ENCODE data around the gene SESTD1. TPM values are rescaled to one million over a fixed set of nuclear protein-coding genes. Genes with fewer than 3 reads are reported as not detected.

The SESTD1 gene
- total RNA-seq = 40.5 TPM
- long read RNA-seq, full-length matches to known transcripts = 9 of 11 reads
- long read RNA-seq, partial matches to known transcripts = 0 of 11 reads
- long read RNA-seq, other reads (novel, unspliced or antisense) = 2 of 11 reads

GRCh38 chr2:179264368-179265081 lies at the start of gene SESTD1:
SESTD1 (minus strand) TSS chr2:179264832; CDS start chr2:179191841, 72,991 bp downstream.
- intact Hi-C loops (cut with DNase I) = loop anchor here (5.0 kb wide), 1 partner anchor 42 kb away; no protein-coding TSS in a partner anchor
- ATAC-seq (peak; percentile 84), DNase-seq (ENCODE audit: missing footprints) (peak; percentile 91)

DNA sequence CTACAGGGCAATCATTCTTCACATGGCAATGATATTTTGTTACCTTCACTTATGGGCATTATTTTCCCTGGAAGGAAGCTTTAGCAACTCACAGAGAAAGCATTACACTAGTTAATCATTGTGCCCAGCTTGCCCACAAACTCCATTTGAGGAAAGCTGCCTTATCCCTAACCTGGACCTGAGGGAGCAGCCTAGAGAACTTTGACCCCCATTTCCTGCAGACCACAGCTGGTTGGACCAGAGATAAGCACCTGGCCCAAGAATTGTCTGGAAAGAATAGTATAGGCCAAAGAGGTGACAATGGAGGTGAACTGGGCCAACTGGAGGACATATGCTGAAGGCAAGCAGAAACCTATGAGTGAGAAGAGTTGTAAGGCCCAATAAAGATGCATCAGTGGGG lies 48.4 kb upstream of the SESTD1 start:
- DNase-seq (ENCODE audit: missing footprints) (no peak), ATAC-seq (no peak)
- intact Hi-C loops (cut with DNase I) = no loop called here

DNA sequence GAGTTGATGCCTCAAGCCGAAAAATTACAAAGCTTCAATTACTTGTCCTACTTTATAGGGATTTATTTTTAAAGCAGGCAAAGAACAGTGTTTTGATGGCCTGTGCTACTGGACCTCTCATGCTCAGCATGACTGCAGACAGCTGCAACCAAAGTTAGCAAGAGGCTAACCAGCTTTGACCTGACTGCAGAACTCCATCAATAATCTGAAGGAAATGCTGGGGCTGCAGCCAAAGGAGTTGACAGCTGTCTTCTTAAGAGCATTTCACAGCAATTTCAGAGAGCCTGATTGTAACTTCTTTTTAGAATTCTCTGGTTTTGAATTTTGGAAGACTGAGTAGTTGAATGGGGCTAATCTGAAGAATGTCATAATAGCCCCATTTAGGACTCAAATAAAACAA lies 46.5 kb upstream of the SESTD1 start:
- intact Hi-C loops (cut with DNase I) = no loop called here
- ATAC-seq (no peak), DNase-seq (ENCODE audit: missing footprints) (no peak)

- DNase-seq (ENCODE audit: missing footprints) (no peak), ATAC-seq (no peak)
- intact Hi-C loops (cut with DNase I) = no loop called here
These were observed 43.2 kb upstream of the SESTD1 start for GRCh38 chr2:179307616-179308371.

GRCh38 chr2:179305125-179305524 lies 40.5 kb upstream of the SESTD1 start:
- DNase-seq (ENCODE audit: missing footprints) = no peak
- ATAC-seq = no peak
- intact Hi-C loops (cut with DNase I) = no loop called here

- intact Hi-C loops (cut with DNase I) = no loop called here
- no peak for ATAC-seq
These were observed 39.8 kb upstream of the SESTD1 start for GRCh38 chr2:179304424-179304823.

DNA sequence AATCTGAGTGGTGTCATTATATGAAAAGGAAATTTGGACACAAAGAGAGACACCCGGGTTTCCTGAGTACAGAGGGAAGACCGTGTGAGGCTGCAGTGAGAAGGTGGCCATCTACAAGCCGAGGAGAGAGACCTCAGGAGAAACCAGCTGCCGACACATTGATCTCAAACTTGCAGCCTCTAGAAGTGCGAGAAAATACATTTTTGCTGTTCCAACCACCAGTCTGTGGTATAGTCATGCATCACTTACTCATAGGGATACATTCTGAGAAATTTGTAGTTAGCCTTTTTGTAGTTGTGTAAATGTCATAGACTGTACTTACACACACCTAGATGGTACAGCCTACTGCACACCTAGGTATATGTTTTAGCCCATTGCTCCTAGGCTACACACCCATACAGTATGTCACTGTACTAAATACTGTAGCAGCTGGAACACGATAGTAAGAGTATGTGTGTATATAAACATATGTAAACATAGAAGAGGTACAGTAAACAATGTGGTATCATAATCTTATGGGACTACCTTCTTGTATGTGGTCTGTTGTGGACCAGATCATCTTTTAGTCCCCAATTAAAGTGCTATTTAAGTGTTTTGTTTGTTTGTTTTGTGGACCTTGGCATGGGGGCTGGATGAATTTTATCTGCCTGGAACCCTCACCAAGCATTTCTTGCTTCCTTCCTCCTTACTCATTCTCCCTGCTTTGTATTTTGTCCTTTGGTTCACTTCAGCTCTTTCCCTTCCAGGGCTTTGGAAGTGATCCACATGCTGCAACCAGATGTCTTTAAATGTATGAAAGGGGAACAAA lies 38.3 kb upstream of the SESTD1 start:
- no peak for DNase-seq (ENCODE audit: missing footprints)
- intact Hi-C loops (cut with DNase I) = no loop called here
- ATAC-seq = no peak

More at GRCh38 chr2:179304424-179304823, 39.8 kb upstream of the SESTD1 start:
- DNase-seq (ENCODE audit: missing footprints) = no peak

GRCh38 chr2:179302149-179302548 lies 37.5 kb upstream of the SESTD1 start:
- intact Hi-C loops (cut with DNase I) = no loop called here
- ATAC-seq = no peak
- DNase-seq (ENCODE audit: missing footprints) = no peak

DNA sequence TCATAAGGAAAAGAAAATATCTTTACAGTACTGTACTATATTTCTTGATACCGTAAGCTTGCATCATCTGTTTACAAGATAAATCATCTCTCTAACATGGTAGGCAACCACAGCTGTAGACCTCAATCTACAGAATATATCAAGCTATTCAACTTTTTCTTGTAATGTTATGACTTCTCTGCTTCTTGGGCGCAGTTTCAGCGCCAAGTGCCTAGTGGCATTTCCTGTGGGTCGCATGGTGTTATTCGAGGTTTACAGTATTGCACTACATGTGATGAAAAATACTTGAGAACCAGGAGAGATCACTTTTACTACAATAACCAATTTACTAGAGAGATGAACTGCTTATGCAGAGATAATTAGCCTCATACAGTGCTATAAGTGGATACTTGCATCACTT lies 34.0 kb upstream of the SESTD1 start:
- no peak for DNase-seq (ENCODE audit: missing footprints)
- intact Hi-C loops (cut with DNase I) = no loop called here
- ATAC-seq = no peak

- ATAC-seq (no peak), DNase-seq (ENCODE audit: missing footprints) (no peak)
- intact Hi-C loops (cut with DNase I) = no loop called here
These were observed 33.3 kb upstream of the SESTD1 start for GRCh38 chr2:179297927-179298326.

DNA sequence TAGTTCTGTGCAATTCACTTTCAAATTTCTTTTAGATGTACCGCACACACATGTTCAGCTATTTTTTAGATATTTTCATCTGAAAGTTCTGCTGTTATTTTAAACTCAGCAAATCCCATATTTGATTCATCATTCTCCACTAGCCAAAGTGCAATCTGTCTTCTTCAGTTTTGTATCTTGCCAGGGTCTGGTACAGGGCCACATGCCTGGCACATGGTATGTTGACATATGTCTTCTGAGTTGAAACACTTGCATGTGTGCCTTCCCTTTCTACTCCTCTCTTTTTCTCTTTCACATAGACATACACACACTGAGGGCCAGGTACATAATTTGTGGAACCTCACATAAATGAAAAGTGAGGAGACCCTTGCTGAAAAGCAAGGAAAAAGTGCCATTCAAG lies 25.7 kb upstream of the SESTD1 start:
- ATAC-seq (no peak), DNase-seq (ENCODE audit: missing footprints) (no peak)
- intact Hi-C loops (cut with DNase I) = no loop called here

DNA sequence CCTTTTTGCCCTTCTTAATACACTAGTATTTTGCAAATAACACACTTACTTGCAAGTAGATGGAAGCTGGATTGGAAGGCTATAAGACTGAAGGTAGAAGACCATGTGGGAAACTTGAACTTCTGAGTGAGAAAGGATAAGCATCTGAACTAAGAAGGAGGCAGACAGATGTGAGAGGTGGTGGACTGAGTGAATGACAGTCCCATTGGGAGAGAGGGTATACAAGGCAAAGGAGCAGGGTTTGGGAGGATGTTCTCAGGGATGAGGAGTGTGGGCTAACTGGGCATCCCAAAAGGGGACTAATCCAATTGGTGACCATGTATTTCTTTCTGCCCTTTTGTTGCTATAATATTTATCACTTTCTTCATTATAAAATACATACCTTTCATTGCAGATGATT lies 20.4 kb upstream of the SESTD1 start:
- ATAC-seq = no peak
- intact Hi-C loops (cut with DNase I) = no loop called here
- DNase-seq (ENCODE audit: missing footprints) = no peak

DNA sequence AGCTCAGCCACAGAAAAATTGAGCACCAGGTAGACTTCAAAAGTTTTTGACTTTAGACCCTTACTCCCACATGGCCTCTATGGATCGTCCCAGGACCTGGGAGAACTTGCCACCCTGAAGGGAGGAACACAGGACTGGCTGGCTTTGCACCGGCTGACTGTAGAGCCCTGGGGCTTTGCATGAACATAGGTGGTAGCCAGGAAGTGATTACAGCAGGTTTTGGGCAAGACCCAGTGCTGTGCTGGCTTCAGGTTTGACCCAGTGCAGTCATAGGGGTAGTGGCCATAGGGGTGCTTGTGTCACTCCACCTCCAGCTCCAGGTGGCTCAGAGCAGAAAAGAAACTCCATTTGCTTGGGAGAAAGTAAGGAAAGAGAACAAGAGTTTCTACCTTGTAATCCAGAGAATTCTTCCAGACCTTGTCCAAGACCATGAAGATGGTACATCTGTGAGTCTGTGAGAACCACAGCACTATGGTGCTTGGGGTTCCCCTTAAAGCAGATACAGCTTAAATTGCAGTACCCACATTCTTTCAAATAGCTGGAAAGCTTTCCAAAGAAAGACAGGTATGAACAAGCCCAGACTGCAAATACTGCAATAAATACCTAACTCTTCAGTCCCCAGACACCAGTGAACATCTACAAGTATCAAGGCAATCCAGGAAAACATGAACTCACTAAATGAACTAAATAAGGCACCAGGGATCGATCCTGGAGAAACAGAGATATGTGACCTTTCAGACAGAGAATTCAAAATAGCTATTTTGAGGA lies 13.0 kb upstream of the SESTD1 start:
- no peak for ATAC-seq
- DNase-seq (ENCODE audit: missing footprints) = no peak
- intact Hi-C loops (cut with DNase I) = no loop called here

DNA sequence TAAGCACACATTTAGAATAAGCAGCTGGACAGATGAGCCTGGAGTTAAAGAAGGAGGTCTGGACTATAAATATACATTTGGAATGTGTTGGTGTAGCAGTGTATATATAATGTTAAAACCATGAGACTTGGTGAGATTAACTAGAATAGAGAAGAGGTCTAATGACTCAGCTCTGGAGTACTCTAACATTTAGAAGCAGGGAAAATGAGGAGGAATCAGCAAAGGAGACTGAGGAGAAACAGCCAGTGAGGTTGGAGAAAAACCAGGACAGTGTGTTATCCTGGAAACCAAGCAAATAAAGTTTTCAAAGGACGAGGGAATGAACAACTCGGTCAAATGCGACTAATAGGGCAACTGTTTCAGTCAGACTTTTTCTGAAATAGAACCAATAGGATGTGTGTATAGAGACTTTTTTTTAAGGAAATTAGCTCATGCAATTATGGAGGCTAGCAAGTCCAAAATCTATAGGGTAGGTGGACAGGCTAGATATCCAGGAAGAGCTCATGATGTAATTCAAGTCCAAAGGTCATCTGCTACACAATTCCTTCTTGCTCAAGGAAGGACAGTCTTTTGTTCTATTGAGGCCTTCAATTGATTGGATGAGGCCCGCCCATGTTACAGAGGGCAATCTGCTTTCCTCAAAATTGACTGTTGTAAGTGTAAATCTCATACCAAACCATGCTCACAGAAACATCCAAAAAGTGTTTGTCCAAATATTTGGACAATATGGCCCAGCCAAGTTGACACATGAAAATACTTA lies 10.8 kb upstream of the SESTD1 start:
- peak; percentile 11 for ATAC-seq
- no peak for DNase-seq (ENCODE audit: missing footprints)
- intact Hi-C loops (cut with DNase I) = no loop called here

DNA sequence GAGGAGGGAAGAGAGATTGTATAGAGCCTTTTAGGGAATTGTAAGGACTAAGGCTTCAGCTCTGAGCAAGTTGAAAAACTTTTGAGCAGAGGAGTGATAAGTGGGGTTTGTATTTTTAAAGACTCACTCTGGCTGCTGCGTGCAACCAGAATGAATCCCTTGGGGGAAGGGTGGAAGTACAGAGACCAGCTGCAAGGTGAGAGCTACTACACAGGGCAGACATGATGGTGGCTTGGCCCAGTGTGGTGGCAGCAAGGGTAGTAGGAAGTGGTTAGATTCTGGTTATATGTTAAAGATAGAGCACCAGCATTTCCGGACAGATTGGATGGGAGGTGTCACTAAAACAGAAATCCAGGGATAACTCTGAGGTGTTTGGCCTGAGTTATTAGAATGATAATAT lies 10.1 kb upstream of the SESTD1 start:
- intact Hi-C loops (cut with DNase I) = no loop called here
- ATAC-seq (no peak), DNase-seq (ENCODE audit: missing footprints) (no peak)

DNA sequence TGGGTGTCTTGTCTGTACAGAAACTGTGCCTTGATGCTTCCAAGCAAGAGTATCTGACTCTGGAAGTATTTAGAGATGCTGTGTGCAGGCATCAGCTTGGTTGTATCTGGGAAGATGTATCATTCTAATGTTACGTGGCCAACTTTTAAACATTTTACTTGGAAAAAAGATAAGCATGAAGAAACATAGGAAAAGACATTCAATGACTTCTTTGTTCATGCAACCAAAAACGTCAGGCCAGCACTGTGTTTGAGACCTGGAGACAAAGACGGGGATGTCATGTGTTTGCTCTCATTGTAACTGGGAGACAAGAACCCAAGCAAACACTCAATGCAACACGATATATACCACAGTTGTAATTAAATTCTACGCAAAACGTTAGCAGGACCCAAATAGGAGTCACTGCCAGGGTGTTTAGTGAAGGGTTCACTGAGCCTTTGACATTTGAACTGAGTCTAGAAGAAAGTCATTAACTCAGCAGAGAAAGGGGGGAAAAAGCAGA lies 8.9 kb upstream of the SESTD1 start:
- intact Hi-C loops (cut with DNase I) = no loop called here
- DNase-seq (ENCODE audit: missing footprints) (no peak), ATAC-seq (peak; percentile 72)

- ATAC-seq (peak; percentile 82), DNase-seq (ENCODE audit: missing footprints) (no peak)
- intact Hi-C loops (cut with DNase I) = no loop called here
These were observed 8.0 kb upstream of the SESTD1 start for GRCh38 chr2:179272406-179273192.
